GM12865 (cell line): ENCODE data around the gene TNFAIP1.
A peak's percentile ranks its signal among the peaks of the same experiment; 100 is the strongest.

Experiments used
- DNase-seq: peaks from one replicate; pipeline ENCODE4 v3.0.0; 2010; ENCODE audit warnings: low read depth
- H3K4me3 ChIP-seq: 2 replicates; pipeline ENCODE4 v1.5.1; 2011; ENCODE audit warnings: mild to moderate bottlenecking, low read depth, low read length, control low read depth
- TF ChIP-seq, protein P1 (sequence below): IDR thresholded peaks from 2 replicates; pipeline ENCODE4 v1.5.1; 2011; ENCODE audit warnings: low read length, control low read depth, low read depth, inconsistent platforms; ENCODE audit not compliant: insufficient read depth; ENCODE audit errors: missing control alignments

Gene TNFAIP1

DNA sequence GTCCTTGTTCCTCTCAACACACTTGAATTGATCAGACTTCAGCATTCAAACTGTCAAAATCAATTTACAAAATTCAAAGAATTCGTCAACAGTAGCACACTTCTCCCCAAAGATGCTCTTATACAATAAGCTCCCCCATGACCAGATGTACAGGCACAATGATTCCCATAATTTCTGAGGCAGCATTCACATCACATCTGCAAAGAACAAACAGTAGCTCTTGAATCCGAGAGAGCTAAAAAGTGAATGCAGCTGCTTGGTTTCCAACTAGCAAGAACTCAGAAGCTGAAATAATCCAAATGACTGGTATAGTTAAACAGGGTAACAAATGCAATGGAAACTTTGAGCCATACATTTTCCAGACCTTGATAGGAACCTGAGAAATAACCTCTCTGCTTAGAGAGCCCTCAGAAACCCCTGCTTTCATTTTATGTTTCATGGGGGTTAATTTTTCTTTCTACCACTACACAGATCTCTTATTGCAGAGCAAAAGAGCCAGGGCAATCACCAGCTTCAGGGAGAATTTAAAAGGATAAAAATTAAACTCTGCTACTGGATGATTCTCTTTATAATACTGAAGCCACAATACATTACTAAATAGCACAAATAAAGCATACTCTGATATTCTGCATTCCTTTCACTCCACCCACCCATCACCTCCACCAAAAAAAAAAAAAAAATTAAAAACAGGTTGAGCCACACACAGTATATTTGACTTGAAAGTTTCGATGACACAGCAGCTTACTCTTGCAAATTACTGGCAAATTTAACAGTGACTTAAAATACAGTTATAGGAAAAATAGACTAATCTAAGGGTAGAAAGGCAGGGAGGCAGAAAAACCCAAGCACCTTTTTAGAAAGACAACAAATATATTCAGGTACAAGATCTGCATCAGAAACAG lies 39.6 kb upstream of the TNFAIP1 start:
- H3K4me3 ChIP-seq = no peak overlapping the region
- no peak for DNase-seq
- TF ChIP-seq, protein P1, sequence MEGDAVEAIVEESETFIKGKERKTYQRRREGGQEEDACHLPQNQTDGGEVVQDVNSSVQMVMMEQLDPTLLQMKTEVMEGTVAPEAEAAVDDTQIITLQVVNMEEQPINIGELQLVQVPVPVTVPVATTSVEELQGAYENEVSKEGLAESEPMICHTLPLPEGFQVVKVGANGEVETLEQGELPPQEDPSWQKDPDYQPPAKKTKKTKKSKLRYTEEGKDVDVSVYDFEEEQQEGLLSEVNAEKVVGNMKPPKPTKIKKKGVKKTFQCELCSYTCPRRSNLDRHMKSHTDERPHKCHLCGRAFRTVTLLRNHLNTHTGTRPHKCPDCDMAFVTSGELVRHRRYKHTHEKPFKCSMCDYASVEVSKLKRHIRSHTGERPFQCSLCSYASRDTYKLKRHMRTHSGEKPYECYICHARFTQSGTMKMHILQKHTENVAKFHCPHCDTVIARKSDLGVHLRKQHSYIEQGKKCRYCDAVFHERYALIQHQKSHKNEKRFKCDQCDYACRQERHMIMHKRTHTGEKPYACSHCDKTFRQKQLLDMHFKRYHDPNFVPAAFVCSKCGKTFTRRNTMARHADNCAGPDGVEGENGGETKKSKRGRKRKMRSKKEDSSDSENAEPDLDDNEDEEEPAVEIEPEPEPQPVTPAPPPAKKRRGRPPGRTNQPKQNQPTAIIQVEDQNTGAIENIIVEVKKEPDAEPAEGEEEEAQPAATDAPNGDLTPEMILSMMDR = no peak

DNA sequence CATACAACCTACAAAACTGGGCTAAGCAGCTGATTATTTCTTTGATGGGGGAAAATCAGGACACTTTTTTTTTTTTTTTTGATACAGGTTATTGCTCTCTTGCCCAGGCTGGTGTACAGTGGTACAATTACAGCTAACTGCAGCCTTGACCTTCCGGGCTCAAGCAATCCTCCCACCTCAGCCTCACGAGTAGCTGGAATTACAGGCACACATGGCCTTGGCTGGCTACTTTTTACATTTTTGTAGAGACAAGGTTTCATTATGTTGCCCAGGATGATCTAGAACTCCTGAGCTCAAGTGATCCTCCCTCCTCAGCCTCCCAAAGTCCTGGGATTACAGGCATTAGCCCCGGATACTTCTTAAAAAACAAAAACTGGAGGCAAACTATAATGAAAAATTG lies 37.1 kb upstream of the TNFAIP1 start:
- no peak for DNase-seq
- no peak overlapping the region for H3K4me3 ChIP-seq
- TF ChIP-seq, protein P1 = no peak

DNA sequence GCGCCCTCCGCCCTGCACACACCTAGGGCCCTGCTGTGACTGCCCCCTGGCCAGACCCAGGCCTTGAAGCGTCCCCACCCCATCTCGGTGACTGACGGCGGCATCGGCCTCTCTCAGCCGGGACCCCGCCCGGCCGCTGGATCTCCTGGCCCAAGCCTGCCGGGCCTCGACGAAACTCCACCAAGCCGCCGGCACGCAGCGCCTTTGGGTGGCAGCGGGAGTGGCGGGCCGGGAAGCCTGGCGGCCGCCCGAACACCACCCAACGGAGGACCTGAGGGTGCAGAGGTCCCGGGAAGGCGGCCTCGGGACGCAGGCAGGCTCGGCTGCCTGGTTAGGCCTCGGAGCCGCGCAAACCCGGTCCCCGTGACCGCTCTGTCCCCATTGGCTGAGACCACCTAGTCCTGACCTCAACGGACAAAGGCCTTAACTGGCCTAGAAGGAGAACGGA lies 28.6 kb upstream of the TNFAIP1 start:
- H3K4me3 ChIP-seq = no peak overlapping the region
- TF ChIP-seq, protein P1 = no peak
- no peak for DNase-seq

DNA sequence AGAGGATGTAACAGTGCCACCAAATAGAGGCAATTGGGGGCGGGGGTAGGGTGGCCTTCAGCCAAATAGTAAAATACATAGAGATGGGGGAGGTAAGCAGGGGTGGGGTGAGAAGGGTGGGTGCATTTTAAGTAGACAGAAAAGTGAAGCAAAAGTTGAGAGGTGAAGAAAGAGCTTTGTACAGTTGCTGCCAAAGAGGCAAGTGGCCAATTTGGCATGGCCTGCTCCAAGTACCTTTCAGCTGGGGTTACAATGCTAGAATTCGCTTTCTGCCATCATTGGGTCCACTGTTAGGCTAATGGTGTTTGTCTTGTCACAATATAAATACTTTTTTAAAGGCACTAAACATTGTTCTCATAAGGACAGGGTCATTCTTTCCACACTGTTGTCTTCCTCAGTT lies 21.7 kb upstream of the TNFAIP1 start:
- no peak overlapping the region for H3K4me3 ChIP-seq
- TF ChIP-seq, protein P1 = no peak
- no peak for DNase-seq

DNA sequence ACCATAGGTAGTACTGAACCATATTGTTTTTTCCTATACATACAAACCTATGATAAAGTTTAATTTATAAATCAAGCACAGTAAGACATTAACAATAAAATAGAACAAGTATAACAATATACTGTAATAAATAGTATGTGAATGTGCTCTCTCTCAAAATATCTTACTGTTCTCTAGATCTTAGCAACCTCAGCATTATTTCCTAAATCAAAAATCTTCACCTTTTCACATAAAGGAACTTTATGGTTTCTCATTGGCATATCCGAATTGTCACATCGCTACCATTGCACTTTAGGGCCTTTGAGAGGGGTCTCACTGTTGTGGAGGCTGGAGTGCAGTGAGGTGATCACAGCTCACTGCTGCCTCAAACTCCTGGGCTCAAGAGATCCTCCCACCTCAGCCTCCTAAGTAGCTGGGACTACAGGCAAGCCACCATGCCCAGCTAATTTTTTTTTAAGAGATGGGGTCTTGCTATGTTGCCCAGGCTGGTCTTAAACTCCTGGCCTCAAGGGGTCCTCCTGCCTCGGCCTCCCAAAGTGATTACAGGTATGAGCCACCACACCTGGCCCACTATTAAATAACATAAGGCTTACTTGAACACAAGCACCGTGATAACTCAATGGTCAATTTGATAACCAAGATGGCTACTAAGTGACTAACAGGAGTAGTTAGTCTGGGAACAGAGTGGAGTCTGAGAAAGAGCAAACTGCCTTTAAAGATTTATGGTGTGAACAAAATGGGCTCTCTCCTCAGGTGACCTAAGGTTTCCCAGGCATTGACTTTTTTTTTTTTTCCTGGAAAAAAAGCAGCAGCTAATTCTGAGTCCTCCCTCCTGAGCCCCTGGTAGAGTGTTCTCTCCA lies 19.5 kb upstream of the TNFAIP1 start:
- no peak overlapping the region for H3K4me3 ChIP-seq
- no peak for DNase-seq
- TF ChIP-seq, protein P1 = no peak

DNA sequence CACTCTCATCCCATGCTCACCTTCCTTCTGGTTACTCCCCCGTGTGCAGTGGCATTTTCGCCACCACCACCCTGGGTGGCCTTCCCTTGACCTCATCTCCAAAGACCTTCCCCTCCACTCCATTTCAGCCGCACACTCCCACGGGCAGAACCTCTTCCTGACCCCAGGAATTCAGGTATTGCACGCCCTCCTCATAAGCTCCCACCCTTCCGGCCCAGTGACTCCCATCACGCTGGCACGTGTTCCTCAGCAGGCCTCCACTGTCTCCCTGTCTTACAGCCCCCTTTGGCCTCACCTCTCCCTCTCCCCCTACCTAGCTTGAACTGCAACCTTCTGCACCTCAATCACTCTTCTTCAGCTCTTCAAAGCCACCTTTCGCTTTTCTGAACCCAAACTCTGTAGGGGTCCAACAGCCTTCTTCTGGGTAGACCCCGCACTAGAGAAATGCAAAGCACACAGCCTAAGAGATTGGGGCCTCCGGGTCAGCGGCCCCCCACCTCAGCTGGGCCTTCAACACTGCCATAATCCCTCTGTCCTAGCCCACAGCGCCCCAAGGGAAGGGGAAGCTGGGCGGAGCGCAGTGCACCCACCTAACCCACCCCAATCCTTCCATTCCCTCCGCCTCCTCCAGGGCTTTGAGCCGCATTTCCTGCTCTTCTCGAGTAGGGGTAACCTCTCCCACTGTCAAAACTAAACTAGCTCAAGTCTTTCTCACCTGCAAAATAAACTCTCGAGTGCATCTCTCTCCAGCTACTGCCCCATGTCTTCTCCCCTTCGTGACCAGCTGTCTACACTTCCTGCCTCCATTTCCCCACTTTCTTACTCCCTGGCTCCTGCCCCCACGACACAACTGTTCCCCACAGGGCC lies 18.2 kb upstream of the TNFAIP1 start:
- H3K4me3 ChIP-seq = peak overlapping the region; percentile 98
- TF ChIP-seq, protein P1 = no peak
- no peak for DNase-seq
